Measurements from ENCODE around the gene BACH2.
"Not testable (repeated sequence)": the region's sequence is repeated elsewhere in the genome, so short reads cannot be mapped to it uniquely, and the experiment has no call there.

Gene BACH2

GRCh38 chr6:90053614-90054013 is 243.0 kb downstream of the BACH2 start:
- DNase-seq, result no peak

GRCh38 chr6:90049295-90049694 is 247.3 kb downstream of the BACH2 start:
- DNase-seq, result no peak

GRCh38 chr6:90048206-90048967 is 248.3 kb downstream of the BACH2 start:
- DNase-seq, result no peak

- DNase-seq, result no peak
Observed at GRCh38 chr6:90045535-90045934, 251.1 kb downstream of the BACH2 start.

- DNase-seq, result peak; percentile 6
Observed at GRCh38 chr6:90044833-90045381, 251.7 kb downstream of the BACH2 start.

GRCh38 chr6:90044182-90044832 is 252.3 kb downstream of the BACH2 start:
- no peak for DNase-seq

GRCh38 chr6:90040931-90041330 is 255.7 kb downstream of the BACH2 start:
- no peak for DNase-seq

- DNase-seq, result no peak
Observed at GRCh38 chr6:90039911-90040310, 256.7 kb downstream of the BACH2 start.

- DNase-seq, result no peak
Observed at GRCh38 chr6:90038961-90039653, 257.5 kb downstream of the BACH2 start.

GRCh38 chr6:90036963-90037362 is 259.7 kb downstream of the BACH2 start:
- no peak for DNase-seq

GRCh38 chr6:90035047-90035723 is 261.5 kb downstream of the BACH2 start:
- DNase-seq, result no peak

- no peak for DNase-seq
Observed at GRCh38 chr6:90033746-90034271, 262.8 kb downstream of the BACH2 start.

GRCh38 chr6:90032489-90033212 is 264.0 kb downstream of the BACH2 start:
- not testable (repeated sequence) for DNase-seq

GRCh38 chr6:90028995-90029635 is 267.5 kb downstream of the BACH2 start:
- no peak for DNase-seq

GRCh38 chr6:90028066-90028778 is 268.4 kb downstream of the BACH2 start:
- DNase-seq, result no peak

- peak; percentile 30 for DNase-seq
Observed at GRCh38 chr6:90026216-90026615, 270.4 kb downstream of the BACH2 start.

- DNase-seq, result peak; percentile 78
Observed at GRCh38 chr6:90025523-90026061, 271.1 kb downstream of the BACH2 start.

- no peak for DNase-seq
Observed at GRCh38 chr6:90024633-90025032, 272.0 kb downstream of the BACH2 start.

GRCh38 chr6:90021711-90022110 is 274.9 kb downstream of the BACH2 start:
- DNase-seq, result peak; percentile 55

GRCh38 chr6:90020746-90021145 is 275.9 kb downstream of the BACH2 start:
- DNase-seq, result no peak

- DNase-seq, result no peak
Observed at GRCh38 chr6:90019216-90019615, 277.4 kb downstream of the BACH2 start.
